22Rv1 (cell line): Measurements from ENCODE around the gene RAX2.
"Not testable (repeated sequence)": the region's sequence is repeated elsewhere in the genome, so short reads cannot be mapped to it uniquely, and the experiment has no call there.

Experiments
- CTCF ChIP-seq: fragments of 450-650 bp; IDR thresholded peaks from 2 replicates; pipeline ENCODE4 v1.5.1; 2017; ENCODE audit warnings: mild to moderate bottlenecking
- ZFX ChIP-seq: fragments of 450-650 bp; IDR thresholded peaks from 2 replicates; pipeline ENCODE4 v1.6.1; 2017; ENCODE audit warnings: antibody characterized with exemption, borderline replicate concordance

GRCh38 chr19:3758297-3758696 is 13.7 kb downstream of the RAX2 start:
- not testable (repeated sequence) for TF ChIP-seq CTCF, ZFX
